Raji (cell line): ENCODE measurements around the gene FBXO41.

Source experiments
- POLR2A ChIP-seq: IDR thresholded peaks from 2 replicates; pipeline ENCODE4 v1.6.1; 2011; ENCODE audit warnings: low read depth, low read length, control low read depth; ENCODE audit not compliant: insufficient read depth

The FBXO41 gene

GRCh38 chr2:73268830-73269685, 15.2 kb downstream of the FBXO41 start:
- TF ChIP-seq POLR2A: no peak

DNA sequence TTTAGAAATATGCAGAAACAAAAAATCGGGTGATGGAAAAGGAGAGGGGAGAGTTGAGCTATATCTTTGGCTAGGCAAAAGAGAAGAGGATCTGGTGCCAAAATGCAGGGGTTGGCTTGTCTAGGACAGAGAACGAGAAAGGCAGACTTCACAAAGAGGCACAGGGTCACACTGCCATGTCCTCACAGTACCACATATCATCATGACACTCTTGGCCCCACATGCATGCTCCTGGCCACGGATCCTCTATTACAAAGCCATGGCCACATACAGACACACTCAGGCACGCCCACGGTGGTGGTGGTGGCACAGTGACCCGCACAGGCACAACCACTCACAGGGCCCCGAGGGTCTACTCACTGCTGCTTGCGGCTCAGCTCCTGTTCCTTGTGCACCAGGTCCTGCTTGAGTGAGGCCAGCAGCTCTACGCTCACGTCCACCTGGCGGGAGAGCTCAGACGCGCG, 15.9 kb downstream of the FBXO41 start:
- no peak for TF ChIP-seq POLR2A

DNA sequence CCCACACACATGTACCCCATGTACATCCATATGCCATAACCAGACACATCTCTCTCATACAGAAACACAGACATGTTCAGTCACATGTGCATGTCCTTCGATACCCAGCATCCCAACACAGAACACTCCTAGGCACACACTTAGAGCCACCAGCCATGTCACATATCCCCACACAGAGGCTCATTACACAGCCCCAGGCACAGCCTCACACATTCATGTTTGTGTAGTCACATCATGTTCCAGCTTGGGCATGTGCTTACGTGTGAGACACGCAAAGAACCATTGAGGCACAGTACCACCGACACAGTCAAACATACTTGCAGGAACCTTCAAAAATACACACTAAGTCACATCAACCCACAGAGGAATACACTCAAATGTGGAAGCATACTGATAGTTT, 17.3 kb downstream of the FBXO41 start:
- TF ChIP-seq POLR2A: no peak

- TF ChIP-seq POLR2A: no peak
These were observed 18.0 kb downstream of the FBXO41 start for GRCh38 chr2:73266061-73266901.

DNA sequence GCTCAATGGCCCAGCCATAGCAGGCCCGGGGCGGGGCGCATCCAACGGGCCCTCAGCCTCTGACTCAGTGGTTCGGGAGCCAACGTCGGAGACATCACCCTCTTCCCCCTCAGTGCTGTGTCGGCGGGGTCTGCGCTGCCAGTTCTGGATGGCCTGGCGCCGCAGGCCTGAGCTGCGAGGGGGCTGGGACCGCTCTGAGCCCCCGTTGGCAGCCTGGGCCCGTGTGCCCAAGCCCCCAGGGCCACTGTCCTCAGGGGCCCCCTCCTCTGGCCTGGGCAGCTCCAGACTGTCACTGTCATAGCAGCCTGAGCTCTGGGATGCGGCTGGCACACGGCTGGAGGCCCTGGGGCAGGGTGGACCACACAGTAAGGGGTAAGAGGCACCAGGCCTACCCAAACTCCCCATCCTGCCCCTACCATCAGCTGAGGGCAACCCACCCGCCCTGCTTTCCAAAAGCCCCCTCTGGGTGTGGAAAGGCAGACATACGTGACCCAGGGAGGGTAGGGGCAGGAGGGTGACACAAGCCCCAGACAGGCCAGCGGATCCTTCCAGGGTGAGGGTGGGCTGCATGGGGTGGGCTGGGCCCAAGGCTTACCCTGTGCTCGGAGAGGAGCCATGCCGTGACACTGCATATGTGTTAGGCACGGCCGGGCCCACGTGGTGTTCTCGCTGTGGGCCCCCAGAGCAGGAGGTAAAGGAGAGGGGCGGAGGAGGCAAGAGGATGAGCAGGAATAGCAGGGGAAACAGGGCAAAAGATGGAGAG, 18.8 kb downstream of the FBXO41 start:
- no peak for TF ChIP-seq POLR2A

DNA sequence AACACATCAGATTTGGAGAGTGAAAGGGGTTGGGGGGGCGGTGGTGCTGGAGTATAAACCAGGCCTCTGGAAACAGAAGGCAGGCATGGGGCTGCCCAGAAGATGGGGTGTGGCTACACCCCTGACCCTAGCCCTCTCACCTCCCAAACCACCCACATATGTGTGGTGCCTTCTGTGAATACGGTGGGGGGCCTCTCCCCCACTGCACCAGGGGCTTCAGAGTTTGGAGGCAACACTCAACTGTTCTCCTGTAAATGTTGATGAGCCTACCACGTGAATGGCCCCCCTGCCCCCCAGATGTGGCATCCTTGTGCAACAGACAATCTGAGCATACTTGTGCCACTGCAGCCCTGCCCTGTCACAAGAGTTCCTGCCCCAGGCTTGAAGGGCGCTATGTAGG, 19.5 kb downstream of the FBXO41 start:
- TF ChIP-seq POLR2A: no peak

- no peak for TF ChIP-seq POLR2A
These were observed 20.0 kb downstream of the FBXO41 start for GRCh38 chr2:73264332-73264606.

DNA sequence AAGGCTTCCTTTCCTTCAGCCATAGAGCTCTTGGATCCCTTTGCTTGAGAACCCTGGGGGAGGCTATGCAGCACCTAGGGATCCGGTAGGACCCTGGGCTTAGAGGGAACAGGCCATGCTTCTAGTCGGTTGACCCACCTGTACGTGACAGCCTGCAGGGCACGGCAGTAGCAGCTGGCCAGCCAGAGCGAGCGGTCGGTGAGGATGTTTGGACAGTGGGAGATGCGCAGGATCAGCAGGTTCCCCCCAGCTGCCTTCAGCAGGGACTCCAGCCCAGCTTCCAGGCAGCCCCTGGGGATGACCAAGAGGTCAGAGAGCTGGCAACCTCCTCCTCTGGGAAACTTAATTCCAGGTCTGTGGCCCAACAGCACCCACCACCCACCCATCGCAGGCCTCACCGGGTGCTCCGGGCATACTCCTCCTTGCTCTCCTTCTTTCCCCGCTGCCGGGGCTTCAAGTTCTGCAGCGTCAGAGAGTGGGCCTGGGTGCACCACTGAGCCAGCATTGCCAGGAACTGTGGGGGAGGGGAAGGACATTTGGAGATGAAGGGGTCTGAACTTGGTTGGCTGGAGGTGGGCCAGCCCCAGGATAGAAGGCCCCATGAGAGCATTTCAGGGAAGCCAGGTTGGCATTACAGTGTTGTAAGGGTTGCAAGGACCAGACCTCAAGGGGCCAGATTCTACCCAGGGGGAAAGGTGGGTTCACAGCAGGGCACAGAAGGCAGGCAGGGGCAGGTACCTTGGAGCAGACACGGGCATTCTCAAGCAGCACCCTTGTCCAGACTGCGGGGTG, 20.5 kb downstream of the FBXO41 start:
- TF ChIP-seq POLR2A: no peak

DNA sequence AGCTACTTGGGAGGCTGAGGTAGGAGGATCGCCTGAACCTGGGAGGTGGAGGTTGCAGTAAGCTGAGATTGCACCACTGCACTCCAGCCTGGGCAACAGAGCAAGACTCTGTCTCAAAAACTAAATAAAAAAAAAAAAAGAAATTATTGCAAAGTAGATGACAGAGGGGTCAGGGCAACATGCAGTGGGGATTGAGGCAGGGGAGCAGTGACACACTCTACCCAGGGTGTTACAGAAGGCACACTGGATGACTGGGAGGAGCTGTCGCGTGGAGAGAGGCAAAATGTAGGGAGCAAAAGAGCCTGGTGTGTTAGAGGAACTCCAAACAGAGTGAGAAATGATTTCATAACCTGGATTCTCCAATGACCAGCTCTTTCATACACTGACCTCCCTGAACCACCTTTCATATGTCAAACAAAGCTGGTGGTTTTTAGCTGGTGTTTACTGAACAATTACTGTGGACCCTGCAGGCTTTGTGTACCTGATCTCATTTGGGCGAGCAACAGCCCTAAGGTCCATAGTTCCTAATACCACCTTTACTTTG, 22.1 kb downstream of the FBXO41 start:
- TF ChIP-seq POLR2A: no peak

GRCh38 chr2:73260338-73260984, 23.8 kb downstream of the FBXO41 start:
- no peak for TF ChIP-seq POLR2A

DNA sequence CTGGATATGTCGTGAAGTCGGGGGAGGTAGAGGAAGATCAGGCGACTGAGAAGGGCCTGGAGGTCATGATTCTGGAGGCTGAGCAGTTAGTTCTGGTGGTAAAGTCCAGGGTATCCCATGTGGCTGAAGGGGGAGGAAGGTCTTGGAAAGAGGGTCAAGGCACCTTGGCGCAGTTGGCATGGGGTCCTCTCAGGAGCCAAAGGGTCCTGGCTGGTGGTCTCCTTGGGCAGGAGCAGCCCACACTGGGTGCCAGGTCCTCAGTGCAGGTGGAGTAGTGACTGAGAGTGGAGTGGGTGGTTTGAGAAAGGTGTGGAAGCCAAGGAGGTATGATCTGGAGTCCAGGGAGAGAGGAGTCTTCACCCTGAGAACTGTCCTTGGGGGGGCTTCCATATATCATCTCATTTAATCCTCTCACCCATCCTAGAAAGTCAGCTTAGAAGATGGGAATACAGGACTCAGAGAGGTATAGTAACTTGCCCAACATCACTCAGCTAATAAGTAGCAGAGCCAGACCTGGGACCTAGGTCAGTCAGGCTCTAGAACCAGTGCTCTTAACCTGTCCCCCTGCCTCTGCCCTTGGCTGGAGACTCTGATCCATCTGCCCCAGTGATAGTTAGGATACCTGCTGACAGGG, 24.5 kb downstream of the FBXO41 start:
- TF ChIP-seq POLR2A: no peak

DNA sequence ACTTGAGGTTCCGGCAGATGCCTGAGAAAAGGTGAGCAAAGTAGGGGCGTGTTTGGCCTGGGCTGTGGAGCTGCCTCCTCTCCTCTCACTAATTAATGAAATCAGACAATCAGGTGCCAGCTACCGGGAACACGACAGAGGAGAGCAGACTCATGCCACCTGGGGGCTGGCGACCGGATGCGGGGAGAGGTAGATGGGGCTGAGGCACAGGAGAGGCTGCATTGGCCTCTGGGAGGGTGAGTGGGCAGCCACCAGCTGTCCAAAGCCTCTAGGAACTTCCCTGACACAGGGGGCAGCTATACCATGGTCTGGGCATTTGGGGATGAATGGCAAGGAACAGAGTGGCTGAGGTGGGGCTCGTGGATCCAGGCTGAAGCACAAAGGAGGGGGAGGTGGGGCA, 25.0 kb downstream of the FBXO41 start:
- TF ChIP-seq POLR2A: no peak

DNA sequence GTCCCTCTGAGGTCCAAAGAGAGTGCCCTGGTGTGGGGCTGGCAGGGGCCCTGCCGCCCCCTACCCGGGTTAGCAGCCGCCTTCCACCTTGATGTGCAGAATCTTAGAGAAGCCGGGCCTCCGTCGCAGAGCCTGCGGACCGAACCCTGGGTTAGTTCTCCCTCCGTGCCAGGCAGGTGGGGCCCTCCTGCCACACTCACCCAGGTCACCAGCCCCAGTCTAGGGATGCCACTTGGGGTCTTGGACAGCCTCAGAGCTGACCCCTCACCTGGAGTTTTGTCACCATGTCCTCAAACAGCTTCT, 25.4 kb downstream of the FBXO41 start:
- TF ChIP-seq POLR2A: no peak
